HEK293 (cell line): Measurements from ENCODE around the gene IRAK4.

ENCODE experiments used
- CTCF ChIA-PET: fragments of 350-600 bp; formaldehyde crosslinking; extraction: SDS; loops from one replicate; lab custom pipeline; 2021; ENCODE audit warnings: antibody characterized with exemption; lab: Yijun Ruan, JAX
- POLR2A ChIA-PET: fragments of 300-600 bp; formaldehyde crosslinking; extraction: SDS; loops from one replicate; lab custom pipeline; 2020; ENCODE audit warnings: antibody characterized with exemption, inconsistent platforms; lab: Yijun Ruan, JAX
- H3K27ac ChIP-seq: fragments of 200-500 bp; sonication (Bioruptor generic); 2 replicates; pipeline ENCODE4 v1.5.1; 2014; ENCODE audit warnings: low read depth, low read length, control low read depth, inconsistent platforms; ENCODE audit errors: extremely low read depth
- H3K36me3 ChIP-seq, 2 experiments: fragments of 200-500 bp in 1 of 2; sonication (Bioruptor generic) in 1 of 2; 1 replicate in 1 of 2; 2 replicates in 1 of 2; pipeline ENCODE4 v1.5.1; 2014 to 2017; ENCODE audit warnings: inconsistent platforms in 2 of 2, low read length in 2 of 2; ENCODE audit not compliant: control insufficient read depth in 2 of 2, insufficient read depth in 1 of 2
- H3K4me1 ChIP-seq: fragments of 200-500 bp; sonication (Bioruptor generic); 2 replicates; pipeline ENCODE4 v1.5.1; 2014; ENCODE audit warnings: mild to moderate bottlenecking, low read length, inconsistent platforms; ENCODE audit not compliant: control insufficient read depth, insufficient read depth
- H3K4me3 ChIP-seq: 2 replicates; pipeline ENCODE4 v1.5.1; 2011; ENCODE audit warnings: low read depth, mild to moderate bottlenecking, control low read depth, low read length, moderate library complexity
- H3K9me3 ChIP-seq: fragments of 200-500 bp; sonication (Bioruptor generic); 2 replicates; pipeline ENCODE4 v1.5.1; 2014; ENCODE audit warnings: low read depth, low read length, inconsistent platforms; ENCODE audit not compliant: control insufficient read depth, insufficient read depth
- BCL6B ChIP-seq: fragments of 450-650 bp; formaldehyde crosslinking; IDR thresholded peaks from 2 replicates; pipeline ENCODE4 v1.5.1; 2017; ENCODE audit warnings: missing biosample characterization, missing genetic modification characterization
- HIC1 ChIP-seq: fragments of 450-650 bp; formaldehyde crosslinking; IDR thresholded peaks from 2 replicates; pipeline ENCODE4 v1.5.1; 2016; ENCODE audit warnings: missing biosample characterization, missing genetic modification characterization
- HOXD13 ChIP-seq: sonication (generic); formaldehyde crosslinking; IDR thresholded peaks from 2 replicates; pipeline ENCODE4 v1.8.0; 2022; ENCODE audit warnings: missing genetic modification reagents, borderline replicate concordance
- MYNN ChIP-seq: fragments of 450-650 bp; formaldehyde crosslinking; IDR thresholded peaks from 2 replicates; pipeline ENCODE4 v1.5.1; 2016; ENCODE audit warnings: missing biosample characterization, missing genetic modification characterization, borderline replicate concordance
- MZF1 ChIP-seq: fragments of 450-650 bp; formaldehyde crosslinking; IDR thresholded peaks from 2 replicates; pipeline ENCODE4 v1.5.1; 2017; ENCODE audit warnings: missing biosample characterization, missing genetic modification characterization, borderline replicate concordance
- OSR2 ChIP-seq: fragments of 450-650 bp; formaldehyde crosslinking; IDR thresholded peaks from 2 replicates; pipeline ENCODE4 v1.5.1; 2016; ENCODE audit warnings: missing biosample characterization, missing genetic modification characterization
- OVOL3 ChIP-seq: fragments of 450-650 bp; formaldehyde crosslinking; IDR thresholded peaks from 2 replicates; pipeline ENCODE4 v1.5.1; 2016; ENCODE audit warnings: missing biosample characterization, missing genetic modification characterization
- SETDB1 ChIP-seq: IDR thresholded peaks from one replicate; pipeline ENCODE4 v1.6.1; 2017; ENCODE audit warnings: mild to moderate bottlenecking, low read length, moderate library complexity, mixed read lengths; ENCODE audit not compliant: insufficient read length
- SP3 ChIP-seq: fragments of 450-650 bp; formaldehyde crosslinking; IDR thresholded peaks from 2 replicates; pipeline ENCODE4 v1.5.1; 2016; ENCODE audit warnings: missing biosample characterization, missing genetic modification characterization
- ZBTB26 ChIP-seq: fragments of 450-650 bp; formaldehyde crosslinking; optimal IDR thresholded peaks from 2 replicates; pipeline ENCODE3; 2016; ENCODE audit warnings: missing biosample characterization, mild to moderate bottlenecking, missing genetic modification characterization
- ZBTB48 ChIP-seq: fragments of 450-650 bp; formaldehyde crosslinking; IDR thresholded peaks from 2 replicates; pipeline ENCODE4 v1.5.1; 2016; ENCODE audit warnings: missing biosample characterization, missing genetic modification characterization
- ZEB2 ChIP-seq: fragments of 450-650 bp; formaldehyde crosslinking; IDR thresholded peaks from 2 replicates; pipeline ENCODE4 v1.5.1; 2016; ENCODE audit warnings: missing biosample characterization, missing genetic modification characterization
- ZFP69B ChIP-seq: fragments of 450-650 bp; formaldehyde crosslinking; IDR thresholded peaks from 2 replicates; pipeline ENCODE4 v1.5.1; 2016; ENCODE audit warnings: missing biosample characterization, missing genetic modification characterization
- ZNF23 ChIP-seq: fragments of 450-650 bp; formaldehyde crosslinking; IDR thresholded peaks from 2 replicates; pipeline ENCODE4 v1.5.1; 2016; ENCODE audit warnings: missing biosample characterization, missing genetic modification characterization, borderline replicate concordance
- ZNF26 ChIP-seq: fragments of 450-650 bp; formaldehyde crosslinking; IDR thresholded peaks from 2 replicates; pipeline ENCODE4 v1.5.1; 2016; ENCODE audit warnings: missing biosample characterization, missing genetic modification characterization
- ZNF266 ChIP-seq: fragments of 450-650 bp; formaldehyde crosslinking; IDR thresholded peaks from 2 replicates; pipeline ENCODE4 v1.5.1; 2016; ENCODE audit warnings: missing biosample characterization, missing genetic modification characterization, low read depth
- ZNF335 ChIP-seq: fragments of 450-650 bp; formaldehyde crosslinking; conservative IDR thresholded peaks from 2 replicates; pipeline ENCODE4 v1.5.1; 2016; ENCODE audit warnings: missing biosample characterization, missing genetic modification characterization
- ZNF350 ChIP-seq: fragments of 450-650 bp; formaldehyde crosslinking; IDR thresholded peaks from 2 replicates; pipeline ENCODE4 v1.5.0; 2017; ENCODE audit warnings: missing biosample characterization, mild to moderate bottlenecking, missing genetic modification characterization
- ZNF529 ChIP-seq: fragments of 450-650 bp; formaldehyde crosslinking; IDR thresholded peaks from 2 replicates; pipeline ENCODE4 v1.5.1; 2017; ENCODE audit warnings: missing genetic modification characterization, missing biosample characterization; ENCODE audit not compliant: insufficient replicate concordance
- ZNF560 ChIP-seq: fragments of 450-650 bp; formaldehyde crosslinking; IDR thresholded peaks from 2 replicates; pipeline ENCODE4 v1.5.1; 2017; ENCODE audit warnings: missing biosample characterization, missing genetic modification characterization, borderline replicate concordance
- ZNF600 ChIP-seq: fragments of 450-650 bp; formaldehyde crosslinking; IDR thresholded peaks from 2 replicates; pipeline ENCODE4 v1.5.1; 2016; ENCODE audit warnings: missing biosample characterization, missing genetic modification characterization
- ZNF610 ChIP-seq: fragments of 450-650 bp; formaldehyde crosslinking; IDR thresholded peaks from 2 replicates; pipeline ENCODE4 v1.5.1; 2016; ENCODE audit warnings: missing biosample characterization, missing genetic modification characterization, borderline replicate concordance
- ZNF626 ChIP-seq: fragments of 450-650 bp; sonication (Bioruptor Pico); formaldehyde crosslinking; IDR thresholded peaks from 2 replicates; pipeline ENCODE4 v1.5.1; 2018; ENCODE audit warnings: missing biosample characterization, missing genetic modification characterization, inconsistent platforms
- ZNF664 ChIP-seq: fragments of 450-650 bp; formaldehyde crosslinking; IDR thresholded peaks from 2 replicates; pipeline ENCODE4 v1.5.1; 2016; ENCODE audit warnings: missing biosample characterization, missing genetic modification characterization
- ZNF677 ChIP-seq: fragments of 450-650 bp; IDR thresholded peaks from 2 replicates; pipeline ENCODE4 v1.5.0; 2018; ENCODE audit warnings: missing biosample characterization, mild to moderate bottlenecking, missing genetic modification characterization, moderate library complexity
- ZNF692 ChIP-seq: fragments of 450-650 bp; formaldehyde crosslinking; IDR thresholded peaks from 2 replicates; pipeline ENCODE4 v1.5.1; 2016; ENCODE audit warnings: missing biosample characterization, missing genetic modification characterization
- ZNF792 ChIP-seq: fragments of 450-650 bp; formaldehyde crosslinking; IDR thresholded peaks from 2 replicates; pipeline ENCODE4 v1.5.1; 2016; ENCODE audit warnings: missing biosample characterization, missing genetic modification characterization
- ZSCAN16 ChIP-seq: fragments of 450-650 bp; formaldehyde crosslinking; IDR thresholded peaks from 2 replicates; pipeline ENCODE4 v1.5.1; 2016; ENCODE audit warnings: missing biosample characterization, missing genetic modification characterization
- ZSCAN30 ChIP-seq: fragments of 450-650 bp; IDR thresholded peaks from 2 replicates; pipeline ENCODE4 v1.5.1; 2018; ENCODE audit warnings: missing biosample characterization, mild to moderate bottlenecking, missing genetic modification characterization, moderate library complexity

IRAK4 gene

GRCh38 chr12:43761500-43761899, 2.7 kb downstream of the IRAK4 start:
- H3K27ac ChIP-seq, result no peak overlapping the region
- H3K4me1 ChIP-seq, result 0 out of 2 replicates have a peak, but pooled peaks cover 2% of the 10 kb centered on the region
- no peak for TF ChIP-seq ZNF626
- TF ChIP-seq ZBTB48 (tag by site-specific recombination), result no peak
- TF ChIP-seq ZNF350, result no peak
- TF ChIP-seq OVOL3 (tag by site-specific recombination), result no peak
- TF ChIP-seq ZNF677, result no peak
- TF ChIP-seq ZSCAN30, result no peak
- no peak for TF ChIP-seq ZSCAN16 (tag by site-specific recombination)
- no peak for TF ChIP-seq OSR2 (tag by site-specific recombination)
- TF ChIP-seq ZFP69B (tag by site-specific recombination), result no peak
- TF ChIP-seq SP3, result no peak
- no peak for TF ChIP-seq HIC1 (tag by site-specific recombination)
- TF ChIP-seq ZNF692 (tag by site-specific recombination), result no peak
- TF ChIP-seq, all 188 proteins: peak for 0
- H3K4me3 ChIP-seq, result no peak overlapping the region
- CTCF ChIA-PET, result interaction anchor here (0.9 kb wide), 2 partner anchors 15 to 121 kb away, joined by 4 to 5 read pairs; no protein-coding TSS in a partner anchor
- POLR2A ChIA-PET, result no interaction called here
- no peaks in the 10 kb centered on the region for H3K9me3 ChIP-seq
- no peaks in the 10 kb centered on the region for H3K36me3 ChIP-seq

GRCh38 chr12:43762596-43762995, 3.8 kb downstream of the IRAK4 start:
- CTCF ChIA-PET, result interaction anchor here (0.5 to 1.7 kb wide), 3 partner anchors 13 to 120 kb away, joined by 3 to 7 read pairs (median 4); no protein-coding TSS in a partner anchor
- H3K36me3 ChIP-seq, result no peaks in the 10 kb centered on the region
- no peak for TF ChIP-seq ZNF266 (tag by site-specific recombination)
- TF ChIP-seq ZNF23 (tag by site-specific recombination), result no peak
- TF ChIP-seq BCL6B, result no peak
- no peak for TF ChIP-seq HOXD13 (CRISPR knock-in tag)
- TF ChIP-seq ZEB2 (tag by site-specific recombination), result no peak
- TF ChIP-seq ZNF610 (tag by site-specific recombination), result no peak
- TF ChIP-seq MZF1 (tag by site-specific recombination), result no peak
- no peak for TF ChIP-seq SETDB1
- no peak for TF ChIP-seq ZNF600 (tag by site-specific recombination)
- TF ChIP-seq ZBTB26 (tag by site-specific recombination), result no peak
- no peak for TF ChIP-seq ZNF560 (tag by site-specific recombination)
- TF ChIP-seq MYNN (tag by site-specific recombination), result no peak
- no peak for TF ChIP-seq ZNF529 (tag by site-specific recombination)
- TF ChIP-seq ZNF664, result no peak
- TF ChIP-seq ZNF26 (tag by site-specific recombination), result no peak
- TF ChIP-seq ZNF792 (tag by site-specific recombination), result no peak
- TF ChIP-seq ZNF335 (tag by site-specific recombination), result no peak
- no peak overlapping the region for H3K27ac ChIP-seq
- H3K9me3 ChIP-seq, result no peaks in the 10 kb centered on the region
- no peak overlapping the region for H3K4me3 ChIP-seq
- POLR2A ChIA-PET, result no interaction called here
- 0 out of 2 replicates have a peak, but pooled peaks cover 2% of the 10 kb centered on the region for H3K4me1 ChIP-seq
